A549 (cell line): ENCODE data around the gene PTGS2.

Experiments
- ATOH8 ChIP-seq: fragments of 250-450 bp; sonication (Bioruptor Pico); IDR thresholded peaks from 2 replicates; pipeline ENCODE4 v1.5.0; 2020; ENCODE audit warnings: low read depth, mild to moderate bottlenecking, moderate library complexity
- CHD4 ChIP-seq: fragments of 200-600 bp; sonication (generic); IDR thresholded peaks from 2 replicates; pipeline ENCODE4 v1.6.1; 2016; ENCODE audit warnings: antibody characterized with exemption, mild to moderate bottlenecking, borderline replicate concordance
- CTCF ChIP-seq: fragments of >200 bp; sonication (Bioruptor Twin); formaldehyde crosslinking; IDR thresholded peaks from 3 replicates; pipeline ENCODE4 v1.5.1; 2016
- EP300 ChIP-seq, 2 experiments: fragments of >200 bp; sonication (Bioruptor Twin); formaldehyde crosslinking; IDR thresholded peaks; 2 replicates in 1 of 2; 3 replicates in 1 of 2; pipeline ENCODE4 v1.6.1; 2016 to 2017
- GATA3 ChIP-seq: IDR thresholded peaks from 2 replicates; pipeline ENCODE4 v1.6.1; 2012; ENCODE audit warnings: borderline replicate concordance
- HES2 ChIP-seq: fragments of >200 bp; sonication (Bioruptor Twin); formaldehyde crosslinking; IDR thresholded peaks from 2 replicates; pipeline ENCODE4 v1.6.1; 2016
- JUN ChIP-seq, 2 experiments: fragments of >200 bp; sonication (Bioruptor Twin); formaldehyde crosslinking; IDR thresholded peaks; 2 replicates in 1 of 2; 3 replicates in 1 of 2; pipeline ENCODE4 v1.6.1; 2016 to 2017
- KDM5A ChIP-seq: fragments of 200-600 bp; sonication (generic); IDR thresholded peaks from 2 replicates; pipeline ENCODE4 v1.6.1; 2016; ENCODE audit warnings: antibody characterized with exemption, mild to moderate bottlenecking
- MAFK ChIP-seq: fragments of 450-650 bp; IDR thresholded peaks from 2 replicates; pipeline ENCODE4 v1.6.1; 2014; ENCODE audit not compliant: partially characterized antibody
- MAX ChIP-seq: IDR thresholded peaks from 2 replicates; pipeline ENCODE4 v1.6.1; 2012
- POLR2A ChIP-seq: IDR thresholded peaks from 2 replicates; pipeline ENCODE4 v1.6.1; 2012; ENCODE audit warnings: mild to moderate bottlenecking, low read length
- SMC3 ChIP-seq: fragments of >200 bp; sonication (Bioruptor Twin); formaldehyde crosslinking; IDR thresholded peaks from 3 replicates; pipeline ENCODE4 v1.6.1; 2018; ENCODE audit warnings: inconsistent platforms
- USF2 ChIP-seq: fragments of 450-650 bp; IDR thresholded peaks from 2 replicates; pipeline ENCODE4 v1.6.1; 2014; ENCODE audit warnings: antibody characterized with exemption
- ZFP36 ChIP-seq: fragments of 450-650 bp; IDR thresholded peaks from 2 replicates; pipeline ENCODE4 v1.6.1; 2014; ENCODE audit warnings: borderline replicate concordance; ENCODE audit not compliant: partially characterized antibody

- TF ChIP-seq CTCF (no peak), ZFP36 (no peak), USF2 (no peak), KDM5A (no peak), SMC3 (no peak), POLR2A (no peak), CHD4 (no peak), HES2 (no peak), EP300 (IDR thresholded peaks at IDR 0.05) (no peak), MAFK (peak; percentile 33), MAX (no peak), ATOH8 (CRISPR knock-in tag) (no peak), GATA3 (no peak), JUN (IDR thresholded peaks at IDR 0.05) (no peak)
Measured at GRCh38 chr1:186643614-186644013, 36.6 kb downstream of the PTGS2 start.
